GM12878 (cell line): ENCODE results near the gene CACNA2D4. TPM values are rescaled to one million over a fixed set of nuclear protein-coding genes. Genes with fewer than 3 reads are reported as not detected.

Experiments
- ATAC-seq: fragments of 200-7000 bp; cut with Tn5 transposase; 3 replicates; pipeline ENCODE4 v1.9.1; 2020; ENCODE audit warnings: mild to moderate bottlenecking, moderate library complexity
- BruUV-seq: library from RNA; stranded (reverse); fragments of 400-500 nt; replicated peaks from 2 replicates; lab custom pipeline; 2021; lab: Mats Ljungman, UMichigan
- CTCF ChIA-PET: fragments of 300-600 bp; sonication (Branson Sonifier 250); formaldehyde crosslinking; extraction: SDS; loops from one replicate; lab custom pipeline; 2021; ENCODE audit warnings: inconsistent platforms; lab: Yijun Ruan, JAX
- POLR2A ChIA-PET: fragments of 350-600 bp; formaldehyde crosslinking; extraction: SDS; loops from one replicate; lab custom pipeline; 2021; ENCODE audit warnings: inconsistent platforms; lab: Charles Lee
- RAD21 ChIA-PET: fragments of 300-600 bp; sonication (Branson Sonifier 250); formaldehyde crosslinking; loops from one replicate; lab custom pipeline; 2023; ENCODE audit warnings: antibody characterized with exemption; ENCODE audit not compliant: unreplicated experiment; lab: Charles Lee
- SMC1A ChIA-PET: fragments of 300-600 bp; sonication (Branson Sonifier 250); formaldehyde crosslinking; loops from one replicate; lab custom pipeline; 2023; ENCODE audit not compliant: unreplicated experiment, uncharacterized antibody; lab: Charles Lee
- DNase-seq: peaks from one replicate; pipeline ENCODE4 v3.0.0-alpha.2; 2011; ENCODE audit warnings: low read depth, low spot score
- FAIRE-seq: peaks from 3 replicates; lab custom pipeline; 2011; peaks lifted over from hg19 to GRCh38; lab: Jason Lieb, UNC
- H2AFZ ChIP-seq: 2 replicates; pipeline ENCODE4 v1.6.0; 2011; ENCODE audit warnings: low read depth, low read length, control low read depth; ENCODE audit not compliant: control insufficient read depth
- H3K27ac ChIP-seq: 2 replicates; pipeline ENCODE4 v1.5.1; 2011; ENCODE audit warnings: control low read depth; ENCODE audit not compliant: control insufficient read depth, insufficient read depth
- H3K27me3 ChIP-seq, 2 experiments: replicated peaks in 1 of 2; 2 replicates each; pipeline versions ENCODE4 v1.6.0 to v1.6.1; 2011; ENCODE audit warnings: low read length in 1 of 2; ENCODE audit not compliant: control insufficient read depth in 2 of 2, insufficient read depth in 2 of 2
- H3K36me3 ChIP-seq, 2 experiments: 2 replicates each; pipeline ENCODE4 v1.5.1; 2011; ENCODE audit warnings: low read length in 1 of 2; ENCODE audit not compliant: control insufficient read depth in 2 of 2, insufficient read depth in 2 of 2
- H3K4me1 ChIP-seq: 2 replicates; pipeline ENCODE4 v1.6.1; 2011; ENCODE audit warnings: mild to moderate bottlenecking, low read length, moderate library complexity, mixed read lengths; ENCODE audit not compliant: control insufficient read depth, insufficient read depth
- H3K4me2 ChIP-seq: 2 replicates; pipeline ENCODE4 v1.6.0; 2011; ENCODE audit warnings: control low read depth; ENCODE audit not compliant: control insufficient read depth, insufficient read depth
- H3K4me3 ChIP-seq: fragments of 200-600 bp; sonication (generic); 2 replicates; pipeline ENCODE4 v1.5.1; 2016
- H3K79me2 ChIP-seq: 2 replicates; pipeline ENCODE4 v1.6.0; 2011; ENCODE audit warnings: low read length; ENCODE audit not compliant: control insufficient read depth, insufficient read depth
- H3K9ac ChIP-seq: 2 replicates; pipeline ENCODE4 v1.8.0; 2011; ENCODE audit warnings: low read length, control low read depth, mixed read lengths; ENCODE audit not compliant: control insufficient read depth, insufficient read depth
- H3K9me3 ChIP-seq: replicated peaks from 3 replicates; pipeline ENCODE4 v1.5.1; 2011; ENCODE audit warnings: mild to moderate bottlenecking, low read length; ENCODE audit not compliant: control insufficient read depth, insufficient read depth
- H4K20me1 ChIP-seq: 2 replicates; pipeline ENCODE4 v1.6.0; 2011; ENCODE audit not compliant: control insufficient read depth, insufficient read depth
- MTA3 ChIP-seq: IDR thresholded peaks from 2 replicates; pipeline ENCODE4 v1.6.1; 2012; ENCODE audit warnings: low read length, inconsistent platforms, borderline replicate concordance
- RB1 ChIP-seq: fragments of 450-650 bp; formaldehyde crosslinking; IDR thresholded peaks from 2 replicates; pipeline ENCODE4 v1.6.1; 2017; ENCODE audit warnings: mild to moderate bottlenecking, borderline replicate concordance
- whole genome bisulfite sequencing: methylation state at CpG from one replicate; pipeline ENCODE4 v1.1.6; 2016; ENCODE audit warnings: low lambda C conversion rate; ENCODE audit not compliant: insufficient replicate concordance, insufficient coverage; ENCODE audit errors: missing lambda C conversion rate; 5-methylcytosine and 5-hydroxymethylcytosine counted together
- in situ Hi-C: fragments of 300-500 bp; cut with MboI; formaldehyde crosslinking; loops from 9 replicates; pipeline ENCODE4 v1.14.3; 2018; ENCODE audit warnings: mixed read lengths
- intact Hi-C: fragments of 100-400 bp; cut with micrococcal nuclease; formaldehyde crosslinking; loops from one replicate; pipeline ENCODE4 v1.14.2; 2022; ENCODE audit not compliant: unreplicated experiment
- polyA plus RNA-seq, 11 experiments: library from polyadenylated mRNA; depleted of rRNA in 4 of 11; unstranded in 6 of 11; stranded (reverse) in 5 of 11; fragments of >200 nt; fragmentation: Nextera tagmentation in 4 of 11; fragmentation: Illumina TruSeq in 1 of 11; extraction: Ambion mirVana in 4 of 11; extraction: Trizol in 1 of 11; gene quantifications; 1 replicate in 1 of 11; 2 replicates in 10 of 11; pipeline versions ENCODE4 v1.2.1 to v1.2.3, GENCODE V29; 2011 to 2016; ENCODE audit warnings: inconsistent platforms in 2 of 11, missing spikeins in 2 of 11, low read depth in 1 of 11
- total RNA-seq, 4 experiments: library from RNA; depleted of rRNA in 3 of 4; stranded (reverse); fragments of >200 nt in 3 of 4; fragmentation: Illumina TruSeq in 1 of 4; extraction: Trizol in 1 of 4; gene quantifications; 2 replicates each; pipeline versions ENCODE4 v1.2.1 to v1.2.3, GENCODE V29; 2013 to 2021
- TF ChIP-seq, protein P1 (sequence below): fragments of 450-650 bp; IDR thresholded peaks from 2 replicates; pipeline ENCODE4 v1.6.1; 2018; ENCODE audit warnings: mild to moderate bottlenecking, low read depth, moderate library complexity; ENCODE audit not compliant: partially characterized antibody
- TF ChIP-seq, protein P2 (sequence below): fragments of 450-650 bp; formaldehyde crosslinking; IDR thresholded peaks from 2 replicates; pipeline ENCODE4 v1.4.0; 2020; ENCODE audit warnings: mild to moderate bottlenecking, moderate library complexity

The CACNA2D4 gene
- total and polyA plus RNA-seq, 10 of the 15 experiments (the other 5 are each of a cell fraction or from before 2014, with no cell fraction given): 0.03 to 1.0 (median 0.65) TPM

DNA sequence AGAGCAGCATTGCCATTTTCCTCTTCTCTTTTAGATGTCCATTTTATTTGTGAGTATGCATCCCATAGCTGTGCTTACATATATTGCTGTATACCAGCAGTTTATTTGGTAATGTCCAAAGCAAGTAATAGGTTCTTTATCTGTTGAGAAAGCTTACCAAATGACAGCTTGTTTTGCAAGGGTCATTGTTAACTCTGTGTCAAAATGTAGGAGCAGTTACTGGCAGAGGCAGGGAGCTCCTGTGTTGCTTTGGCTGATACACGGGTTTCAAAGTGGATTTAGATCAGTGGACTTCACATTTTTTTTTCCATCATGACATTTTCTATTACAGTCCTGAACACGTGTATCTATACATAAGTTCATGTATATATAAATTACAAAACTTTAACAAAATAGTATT, 136.2 kb downstream of the CACNA2D4 start:
- H3K9me3 ChIP-seq: no peaks in the 10 kb centered on the region
- ATAC-seq: no peak
- no peak overlapping the region for H2AFZ ChIP-seq
- ChIA-PET POLR2A (no interaction called here), CTCF (interaction anchor here (0.6 to 3.1 kb wide), 4 partner anchors 9 to 147 kb away, joined by 3 to 21 read pairs (median 4); no protein-coding TSS in a partner anchor)
- intact Hi-C loops: no loop called here
- no peaks in the 10 kb centered on the region for H3K4me1 ChIP-seq
- DNase-seq: no peak
- no peak overlapping the region for H3K9ac ChIP-seq
- in situ Hi-C loops: no loop called here
- WGBS: 77% methylated on average over 2 of the region's 2 CpGs
- H3K27ac ChIP-seq: no peak overlapping the region
- H3K36me3 ChIP-seq: peaks cover 9 to 21% of the 10 kb centered on the region in 2 experiments
- no peaks in the 10 kb centered on the region; the same call in 1 of the 2 replicates for H4K20me1 ChIP-seq
- no peaks in the 10 kb centered on the region for H3K27me3 ChIP-seq
- no peaks in the 10 kb centered on the region for H3K79me2 ChIP-seq
- no peak overlapping the region for H3K4me2 ChIP-seq
- TF ChIP-seq RB1 (no peak), MTA3 (no peak)
- TF ChIP-seq, protein P1, sequence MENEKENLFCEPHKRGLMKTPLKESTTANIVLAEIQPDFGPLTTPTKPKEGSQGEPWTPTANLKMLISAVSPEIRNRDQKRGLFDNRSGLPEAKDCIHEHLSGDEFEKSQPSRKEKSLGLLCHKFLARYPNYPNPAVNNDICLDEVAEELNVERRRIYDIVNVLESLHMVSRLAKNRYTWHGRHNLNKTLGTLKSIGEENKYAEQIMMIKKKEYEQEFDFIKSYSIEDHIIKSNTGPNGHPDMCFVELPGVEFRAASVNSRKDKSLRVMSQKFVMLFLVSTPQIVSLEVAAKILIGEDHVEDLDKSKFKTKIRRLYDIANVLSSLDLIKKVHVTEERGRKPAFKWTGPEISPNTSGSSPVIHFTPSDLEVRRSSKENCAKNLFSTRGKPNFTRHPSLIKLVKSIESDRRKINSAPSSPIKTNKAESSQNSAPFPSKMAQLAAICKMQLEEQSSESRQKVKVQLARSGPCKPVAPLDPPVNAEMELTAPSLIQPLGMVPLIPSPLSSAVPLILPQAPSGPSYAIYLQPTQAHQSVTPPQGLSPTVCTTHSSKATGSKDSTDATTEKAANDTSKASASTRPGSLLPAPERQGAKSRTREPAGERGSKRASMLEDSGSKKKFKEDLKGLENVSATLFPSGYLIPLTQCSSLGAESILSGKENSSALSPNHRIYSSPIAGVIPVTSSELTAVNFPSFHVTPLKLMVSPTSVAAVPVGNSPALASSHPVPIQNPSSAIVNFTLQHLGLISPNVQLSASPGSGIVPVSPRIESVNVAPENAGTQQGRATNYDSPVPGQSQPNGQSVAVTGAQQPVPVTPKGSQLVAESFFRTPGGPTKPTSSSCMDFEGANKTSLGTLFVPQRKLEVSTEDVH: no peak
- TF ChIP-seq, protein P2, sequence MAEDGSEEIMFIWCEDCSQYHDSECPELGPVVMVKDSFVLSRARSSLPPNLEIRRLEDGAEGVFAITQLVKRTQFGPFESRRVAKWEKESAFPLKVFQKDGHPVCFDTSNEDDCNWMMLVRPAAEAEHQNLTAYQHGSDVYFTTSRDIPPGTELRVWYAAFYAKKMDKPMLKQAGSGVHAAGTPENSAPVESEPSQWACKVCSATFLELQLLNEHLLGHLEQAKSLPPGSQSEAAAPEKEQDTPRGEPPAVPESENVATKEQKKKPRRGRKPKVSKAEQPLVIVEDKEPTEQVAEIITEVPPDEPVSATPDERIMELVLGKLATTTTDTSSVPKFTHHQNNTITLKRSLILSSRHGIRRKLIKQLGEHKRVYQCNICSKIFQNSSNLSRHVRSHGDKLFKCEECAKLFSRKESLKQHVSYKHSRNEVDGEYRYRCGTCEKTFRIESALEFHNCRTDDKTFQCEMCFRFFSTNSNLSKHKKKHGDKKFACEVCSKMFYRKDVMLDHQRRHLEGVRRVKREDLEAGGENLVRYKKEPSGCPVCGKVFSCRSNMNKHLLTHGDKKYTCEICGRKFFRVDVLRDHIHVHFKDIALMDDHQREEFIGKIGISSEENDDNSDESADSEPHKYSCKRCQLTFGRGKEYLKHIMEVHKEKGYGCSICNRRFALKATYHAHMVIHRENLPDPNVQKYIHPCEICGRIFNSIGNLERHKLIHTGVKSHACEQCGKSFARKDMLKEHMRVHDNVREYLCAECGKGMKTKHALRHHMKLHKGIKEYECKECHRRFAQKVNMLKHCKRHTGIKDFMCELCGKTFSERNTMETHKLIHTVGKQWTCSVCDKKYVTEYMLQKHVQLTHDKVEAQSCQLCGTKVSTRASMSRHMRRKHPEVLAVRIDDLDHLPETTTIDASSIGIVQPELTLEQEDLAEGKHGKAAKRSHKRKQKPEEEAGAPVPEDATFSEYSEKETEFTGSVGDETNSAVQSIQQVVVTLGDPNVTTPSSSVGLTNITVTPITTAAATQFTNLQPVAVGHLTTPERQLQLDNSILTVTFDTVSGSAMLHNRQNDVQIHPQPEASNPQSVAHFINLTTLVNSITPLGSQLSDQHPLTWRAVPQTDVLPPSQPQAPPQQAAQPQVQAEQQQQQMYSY (CRISPR knock-in tag): no peak
- TF ChIP-seq, all 136 proteins: peak for 0
- RAD21 ChIA-PET: interaction anchor here (0.7 to 1.7 kb wide), 4 partner anchors 9 to 265 kb away, joined by 3 to 5 read pairs (median 4); no protein-coding TSS in a partner anchor
- no TSS peak for BruUV-seq
- SMC1A ChIA-PET: interaction anchor here (1.1 to 1.7 kb wide), 4 partner anchors 8 to 147 kb away, joined by 3 to 11 read pairs (median 3); no protein-coding TSS in a partner anchor
- FAIRE-seq: no peak
- no peak overlapping the region for H3K4me3 ChIP-seq
